ENCODE results near the gene RPS15.
A peak's percentile ranks its signal among the peaks of the same experiment; 100 is the strongest.

Gene RPS15

DNA sequence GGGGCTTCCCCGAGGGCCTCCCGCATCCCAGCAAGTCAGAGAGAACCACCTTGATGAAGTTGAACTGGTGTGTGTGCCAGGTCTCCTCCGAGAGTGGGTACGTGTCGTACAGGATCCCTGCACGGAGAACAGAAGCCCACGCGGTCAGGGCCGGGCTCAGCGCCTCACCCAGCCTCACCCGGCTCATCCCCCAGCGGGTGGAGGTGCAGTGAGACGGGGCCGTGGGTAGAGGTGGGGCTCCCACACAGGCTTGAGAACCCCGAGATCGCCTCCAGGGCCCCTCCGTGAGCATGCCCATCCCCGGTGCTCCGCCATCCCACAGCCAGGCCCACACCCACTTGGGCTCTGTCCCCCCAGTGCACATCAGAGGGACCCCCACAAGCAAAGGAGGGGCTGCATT is 39.1 kb upstream of the RPS15 start:
- TF ChIP-seq, protein P1, sequence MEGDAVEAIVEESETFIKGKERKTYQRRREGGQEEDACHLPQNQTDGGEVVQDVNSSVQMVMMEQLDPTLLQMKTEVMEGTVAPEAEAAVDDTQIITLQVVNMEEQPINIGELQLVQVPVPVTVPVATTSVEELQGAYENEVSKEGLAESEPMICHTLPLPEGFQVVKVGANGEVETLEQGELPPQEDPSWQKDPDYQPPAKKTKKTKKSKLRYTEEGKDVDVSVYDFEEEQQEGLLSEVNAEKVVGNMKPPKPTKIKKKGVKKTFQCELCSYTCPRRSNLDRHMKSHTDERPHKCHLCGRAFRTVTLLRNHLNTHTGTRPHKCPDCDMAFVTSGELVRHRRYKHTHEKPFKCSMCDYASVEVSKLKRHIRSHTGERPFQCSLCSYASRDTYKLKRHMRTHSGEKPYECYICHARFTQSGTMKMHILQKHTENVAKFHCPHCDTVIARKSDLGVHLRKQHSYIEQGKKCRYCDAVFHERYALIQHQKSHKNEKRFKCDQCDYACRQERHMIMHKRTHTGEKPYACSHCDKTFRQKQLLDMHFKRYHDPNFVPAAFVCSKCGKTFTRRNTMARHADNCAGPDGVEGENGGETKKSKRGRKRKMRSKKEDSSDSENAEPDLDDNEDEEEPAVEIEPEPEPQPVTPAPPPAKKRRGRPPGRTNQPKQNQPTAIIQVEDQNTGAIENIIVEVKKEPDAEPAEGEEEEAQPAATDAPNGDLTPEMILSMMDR (conservative IDR thresholded peaks at IDR 0.05; ENCODE audit: low read depth, low read length): no peak
- peaks cover 13% of the 10 kb centered on the region for H3K4me1 ChIP-seq (ENCODE audit: low read depth, poor library complexity, severe bottlenecking)

DNA sequence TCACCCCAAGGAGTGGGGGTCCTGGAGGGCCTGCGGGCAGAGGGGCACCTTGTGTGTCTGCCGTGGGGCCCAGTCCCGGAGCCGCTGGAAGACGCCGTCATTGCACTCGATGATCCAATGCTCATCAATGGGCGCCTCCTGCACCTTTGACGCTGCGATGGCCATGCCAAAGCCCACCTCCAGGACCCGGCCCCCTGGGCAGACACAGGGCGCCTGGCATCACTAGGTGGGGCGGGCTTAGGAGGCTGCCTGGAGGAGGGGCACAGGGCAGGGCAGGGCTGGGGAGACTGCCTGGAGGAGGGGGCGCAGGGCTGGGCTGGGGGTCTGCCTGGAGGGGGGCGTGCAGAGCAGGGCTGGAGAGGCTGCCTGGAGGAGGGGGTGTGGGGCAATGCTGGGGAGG is 38.5 kb upstream of the RPS15 start:
- Histone ChIP-seq H3K4me2 (no peak overlapping the region), H3K27ac (no peak overlapping the region), H3K9ac (no peak overlapping the region), H3K36me3 (ENCODE audit: insufficient read depth) (no peaks in the 10 kb centered on the region), H4K20me1 (ENCODE audit: insufficient read depth) (no peaks in the 10 kb centered on the region), H3K79me2 (ENCODE audit: insufficient read depth, low read depth) (no peaks in the 10 kb centered on the region), H3K4me3 (IDR thresholded peaks at IDR 0.05; ENCODE audit: insufficient read depth, low read depth, low read length) (no peak overlapping the region), H2AFZ (ENCODE audit: low read depth) (no peak overlapping the region), H3K4me1 (ENCODE audit: low read depth, poor library complexity, severe bottlenecking) (peaks cover 13% of the 10 kb centered on the region), H3K27me3 (ENCODE audit: insufficient read depth, low read depth) (no peaks in the 10 kb centered on the region)
- TF ChIP-seq, protein P1 (conservative IDR thresholded peaks at IDR 0.05; ENCODE audit: low read depth, low read length): no peak

More for the DNA sequence above, 39.1 kb upstream of the RPS15 start:
- no peaks in the 10 kb centered on the region for H3K36me3 ChIP-seq (ENCODE audit: insufficient read depth)
- no peak overlapping the region for H3K9ac ChIP-seq
- no peaks in the 10 kb centered on the region for H3K79me2 ChIP-seq (ENCODE audit: insufficient read depth, low read depth)
- H3K27ac ChIP-seq: no peak overlapping the region
- no peak overlapping the region for H2AFZ ChIP-seq (ENCODE audit: low read depth)
- H3K4me2 ChIP-seq: no peak overlapping the region
- H4K20me1 ChIP-seq (ENCODE audit: insufficient read depth): no peaks in the 10 kb centered on the region
- H3K4me3 ChIP-seq (IDR thresholded peaks at IDR 0.05; ENCODE audit: insufficient read depth, low read depth, low read length): no peak overlapping the region
- H3K27me3 ChIP-seq (ENCODE audit: insufficient read depth, low read depth): no peaks in the 10 kb centered on the region

DNA sequence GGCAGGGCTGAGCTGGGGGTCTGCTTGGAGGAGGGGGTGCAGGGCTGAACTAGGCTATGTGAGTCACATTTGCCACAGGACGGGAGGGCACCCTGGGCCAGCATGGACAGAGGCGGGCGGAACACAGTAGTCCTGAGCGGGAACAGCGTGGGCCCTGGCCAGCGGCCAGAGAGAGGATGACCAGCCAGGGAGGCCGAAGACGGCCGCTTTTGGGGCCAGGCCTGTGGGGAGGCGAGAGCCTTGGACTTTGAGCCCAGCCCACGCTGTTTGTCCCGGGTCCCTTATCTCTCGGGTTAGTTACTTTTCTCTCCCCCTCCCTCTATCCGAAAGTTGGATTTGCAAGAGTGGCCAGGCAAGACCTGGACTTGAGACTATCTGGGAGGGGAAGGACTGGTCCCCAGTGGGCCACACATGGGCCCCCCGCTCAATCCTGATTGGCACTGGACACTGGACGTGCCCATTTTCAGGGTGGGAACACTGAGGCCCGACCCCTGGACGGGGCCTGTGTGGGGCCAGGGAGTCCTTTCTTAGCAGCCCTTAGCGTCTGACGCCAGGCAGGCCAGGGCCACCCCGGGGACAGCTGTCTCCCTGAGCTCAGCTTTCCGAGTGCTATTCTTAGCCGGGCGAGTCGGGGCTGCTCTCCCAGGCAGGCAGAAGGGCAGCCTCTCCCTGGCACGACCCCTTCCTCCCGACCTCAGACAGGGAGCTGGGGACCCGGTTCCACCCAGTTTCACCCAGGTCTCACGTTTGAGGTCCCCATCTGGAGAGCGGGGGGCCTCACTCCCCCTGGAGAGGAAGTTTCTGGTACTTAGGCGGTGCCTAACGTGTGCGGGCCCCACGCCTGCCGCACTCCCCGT is 37.7 kb upstream of the RPS15 start:
- peak overlapping the region; percentile 46; the same call in 1 of the 2 replicates for H3K9ac ChIP-seq

DNA sequence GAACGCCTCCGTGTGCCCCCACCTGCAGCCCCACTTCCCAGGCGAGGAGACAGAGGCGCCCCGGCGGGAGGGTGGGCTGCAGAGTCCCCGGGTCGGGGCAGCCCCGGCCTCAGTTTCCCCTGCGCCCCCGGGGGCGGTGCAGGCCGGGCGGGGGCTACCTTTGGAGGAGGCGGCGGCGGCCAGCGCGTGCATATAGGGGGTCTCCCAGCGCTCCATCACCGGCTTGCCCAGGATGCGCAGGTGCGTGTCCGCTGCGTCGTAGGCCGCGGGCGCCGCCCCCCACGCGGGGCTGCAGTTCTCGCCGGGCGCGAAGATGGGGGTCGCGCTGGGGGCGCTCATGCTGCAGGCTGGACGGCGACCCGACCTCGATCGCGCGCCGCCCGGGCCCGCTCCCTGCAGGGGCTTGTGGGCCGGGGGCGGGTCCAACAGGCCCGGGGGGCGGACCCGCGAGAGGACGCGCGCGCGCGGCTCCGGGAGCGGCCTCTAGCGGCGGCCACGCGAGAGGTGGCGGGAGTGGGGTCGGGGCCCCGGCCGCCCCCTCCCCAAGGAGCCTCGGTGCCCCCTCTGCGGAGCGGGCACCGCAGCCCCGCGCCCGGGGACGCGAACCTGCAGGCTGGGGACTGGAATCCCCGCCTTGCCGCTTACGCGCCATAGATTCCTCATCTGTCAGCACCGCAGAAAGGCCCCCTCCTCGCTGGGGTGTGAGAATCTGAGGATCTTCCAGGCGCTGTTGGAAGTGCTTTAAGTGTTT is 36.9 kb upstream of the RPS15 start, which contains the start of gene GAMT:
Gene GAMT, minus strand, starts transcription at position 405 of the 751 bp plus-strand sequence. Its CDS starts 66 bp downstream, at position 339.
- TF ChIP-seq, protein P1 (conservative IDR thresholded peaks at IDR 0.05; ENCODE audit: low read depth, low read length): peak; percentile 57

More for the DNA sequence above, 37.7 kb upstream of the RPS15 start:
- peak overlapping the region; percentile 93 for H3K4me2 ChIP-seq
- H3K36me3 ChIP-seq (ENCODE audit: insufficient read depth): no peaks in the 10 kb centered on the region
- H3K27ac ChIP-seq: no peak overlapping the region
- no peaks in the 10 kb centered on the region for H3K27me3 ChIP-seq (ENCODE audit: insufficient read depth, low read depth)
- no peaks in the 10 kb centered on the region for H4K20me1 ChIP-seq (ENCODE audit: insufficient read depth)
- peaks cover 13% of the 10 kb centered on the region for H3K4me1 ChIP-seq (ENCODE audit: low read depth, poor library complexity, severe bottlenecking)
- TF ChIP-seq, protein P1 (conservative IDR thresholded peaks at IDR 0.05; ENCODE audit: low read depth, low read length): no peak
- H3K4me3 ChIP-seq (IDR thresholded peaks at IDR 0.05; ENCODE audit: insufficient read depth, low read depth, low read length): no peak overlapping the region
- H3K79me2 ChIP-seq (ENCODE audit: insufficient read depth, low read depth): no peaks in the 10 kb centered on the region
- peak overlapping the region; percentile 71; the same call in 1 of the 2 replicates for H2AFZ ChIP-seq (ENCODE audit: low read depth)

More for the DNA sequence above, 36.9 kb upstream of the RPS15 start, which contains the start of gene GAMT:
- no peak within 1 kb of the TSS for H3K27ac ChIP-seq
- peak within 1 kb of the TSS; percentile 71 for H2AFZ ChIP-seq (ENCODE audit: low read depth)
- peaks cover 17% of the 10 kb centered on the region for H3K4me1 ChIP-seq (ENCODE audit: low read depth, poor library complexity, severe bottlenecking)
- peak within 1 kb of the TSS; percentile 46; the same call in 1 of the 2 replicates for H3K9ac ChIP-seq
- H3K36me3 ChIP-seq (ENCODE audit: insufficient read depth): no peaks in the 10 kb centered on the region
- H3K4me2 ChIP-seq: peak within 1 kb of the TSS; percentile 93
- H3K27me3 ChIP-seq (ENCODE audit: insufficient read depth, low read depth): no peaks in the 10 kb centered on the region
- H3K79me2 ChIP-seq (ENCODE audit: insufficient read depth, low read depth): no peaks in the 10 kb centered on the region
- no peak within 1 kb of the TSS for H3K4me3 ChIP-seq (IDR thresholded peaks at IDR 0.05; ENCODE audit: insufficient read depth, low read depth, low read length)
- no peaks in the 10 kb centered on the region for H4K20me1 ChIP-seq (ENCODE audit: insufficient read depth)

All from KMS-11 (cell line).